IPS-NIHi11 (cell line): ENCODE results near the gene STK40.

Source experiments
- DNase-seq: peaks from one replicate; pipeline ENCODE4 v3.0.0; 2012; ENCODE audit warnings: mixed read lengths, low spot score

Gene STK40

DNA sequence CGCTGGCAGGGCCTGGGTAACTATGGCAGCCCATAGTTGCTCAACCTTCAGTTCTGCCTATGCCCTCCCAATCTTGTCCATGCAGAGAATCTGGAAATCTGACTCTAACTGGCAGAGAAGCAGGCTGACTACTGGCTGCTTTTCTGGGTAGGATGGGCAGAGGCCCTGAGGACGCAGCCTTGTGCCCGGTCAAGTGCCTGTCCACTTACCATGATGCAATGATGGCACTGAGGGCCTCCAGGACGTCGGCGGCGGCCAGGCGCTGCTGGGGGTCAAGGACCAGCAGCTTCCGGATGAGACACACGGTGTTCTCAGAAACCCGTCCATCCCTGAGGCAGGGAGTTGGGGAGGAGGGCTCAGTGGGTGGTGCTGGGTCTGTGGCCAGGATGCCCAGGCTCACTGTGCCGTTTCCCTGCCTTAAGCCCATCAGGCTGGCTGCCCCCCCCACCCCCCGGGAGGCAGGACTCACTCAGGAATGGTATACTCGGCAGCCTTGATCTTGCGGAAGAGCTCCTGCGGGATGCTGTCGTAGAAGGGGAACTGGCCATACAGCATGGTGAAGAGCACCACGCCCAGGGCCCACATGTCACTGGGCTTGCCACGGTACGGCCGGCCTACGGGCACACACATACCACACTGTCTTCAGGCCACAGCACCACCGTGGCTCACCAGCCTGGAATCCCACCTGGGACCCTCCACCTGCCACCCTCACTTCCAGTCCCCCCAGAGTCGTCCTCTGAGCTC is 41.9 kb downstream of the STK40 start:
- no peak for DNase-seq

DNA sequence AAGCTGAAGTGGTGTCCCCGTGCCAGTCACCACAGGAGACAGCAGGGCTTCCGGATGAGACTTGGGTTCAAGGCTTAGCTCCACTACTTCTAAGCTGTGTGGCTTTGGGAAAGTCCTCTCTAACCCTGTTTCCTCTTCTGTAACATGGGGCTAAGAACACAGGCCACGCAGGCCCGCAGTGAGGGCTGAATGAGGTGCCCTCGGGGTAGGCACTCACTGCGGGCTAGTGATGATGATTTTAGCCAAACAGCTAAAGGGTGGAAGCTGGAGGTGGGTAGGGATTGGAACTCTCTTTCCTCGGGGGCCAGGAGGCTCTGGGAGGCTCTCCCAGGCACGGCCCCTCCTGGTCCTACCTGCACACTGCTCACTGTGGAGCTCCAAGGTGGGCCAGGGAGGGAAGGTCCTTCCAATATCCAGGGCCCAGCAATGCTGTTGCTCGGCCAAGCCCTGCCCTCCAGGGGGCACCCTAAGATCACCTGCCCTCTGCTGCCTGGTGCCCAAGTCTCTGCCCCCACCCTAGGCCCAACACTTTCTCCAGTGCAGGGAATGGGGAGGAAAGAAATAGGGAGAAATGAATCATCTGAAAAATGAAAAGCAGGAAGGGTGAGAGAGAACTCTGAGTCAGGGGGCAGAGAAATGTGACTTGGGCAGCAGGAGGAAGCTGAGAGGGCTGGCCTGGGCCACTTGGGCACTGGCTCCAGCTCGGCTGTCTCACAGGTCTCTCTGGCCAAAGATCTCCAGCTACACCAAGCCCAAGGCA is 43.1 kb downstream of the STK40 start:
- peak; percentile 76 for DNase-seq

DNA sequence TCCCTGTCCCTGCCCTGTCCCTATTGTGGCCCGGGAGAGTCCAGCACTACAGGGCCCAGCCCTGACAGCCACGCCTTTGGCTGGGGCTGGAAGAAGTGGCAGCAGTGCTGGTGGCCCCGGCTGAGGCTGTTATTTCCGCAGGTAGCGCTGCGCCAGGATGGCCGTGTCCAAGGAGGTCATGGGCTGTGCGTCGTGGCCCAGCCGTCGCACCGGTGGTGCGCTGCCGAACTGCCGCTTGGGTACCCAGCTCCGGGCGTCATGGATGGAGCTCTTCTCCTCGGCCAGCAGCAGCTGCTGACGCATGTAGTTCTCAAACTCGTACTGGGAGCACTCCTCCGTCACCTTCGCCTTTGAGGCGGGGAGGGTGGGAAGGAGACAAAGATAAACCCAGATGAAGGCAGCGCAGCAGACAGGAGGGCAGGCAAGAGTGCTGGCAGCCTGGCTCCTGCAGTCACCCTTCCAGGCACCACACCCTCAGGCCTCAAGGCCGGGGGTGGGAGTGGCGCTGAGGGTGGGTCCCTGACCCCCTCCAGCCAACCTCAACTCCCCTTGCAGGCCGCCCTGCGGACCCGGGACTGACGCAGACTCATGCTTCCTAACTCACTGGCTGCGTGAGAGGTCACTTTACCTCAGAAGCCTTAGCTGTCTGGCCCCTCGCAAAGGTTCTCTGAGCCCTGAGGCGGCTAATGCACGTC is 44.0 kb downstream of the STK40 start:
- no peak for DNase-seq

DNA sequence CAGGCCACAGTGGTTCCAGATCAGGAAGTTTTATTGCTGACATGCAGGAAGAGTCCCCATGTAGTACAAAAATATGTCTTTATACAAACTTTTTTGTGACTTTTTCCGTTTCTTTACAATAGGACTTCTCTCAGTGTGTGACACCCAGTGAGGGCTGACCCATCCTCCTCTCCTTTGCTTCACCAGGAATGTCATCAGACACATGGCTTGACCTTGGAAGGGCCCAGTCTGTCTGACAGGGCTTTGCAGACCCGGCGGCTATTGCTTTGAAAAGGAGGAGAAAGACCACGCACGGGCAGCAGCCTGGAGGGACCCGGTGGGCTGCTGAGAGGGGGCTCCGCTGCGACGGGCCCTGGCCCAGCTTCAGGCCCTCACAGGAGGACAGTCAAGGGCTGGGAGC is 46.1 kb downstream of the STK40 start:
- no peak for DNase-seq

DNA sequence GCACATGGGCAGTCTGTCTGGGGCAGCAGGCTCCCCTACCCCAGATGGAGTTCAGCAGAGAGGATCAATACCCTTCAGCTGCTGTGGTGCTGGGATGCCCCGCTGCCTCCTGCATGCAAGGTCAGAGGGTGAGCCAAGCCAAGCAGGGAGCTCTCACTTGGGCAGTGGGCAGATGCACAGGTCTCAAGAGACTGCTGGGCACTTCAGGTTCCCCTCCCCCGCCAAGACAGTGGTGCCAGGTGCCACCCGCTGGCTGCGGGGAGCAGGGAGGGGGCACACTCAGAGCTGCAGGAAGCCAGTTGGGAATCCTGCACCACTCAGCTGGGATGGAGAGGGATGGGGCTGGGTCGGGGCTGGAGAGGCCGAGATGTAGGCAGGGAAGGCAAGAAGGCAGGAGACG is 46.5 kb downstream of the STK40 start:
- DNase-seq = no peak

DNA sequence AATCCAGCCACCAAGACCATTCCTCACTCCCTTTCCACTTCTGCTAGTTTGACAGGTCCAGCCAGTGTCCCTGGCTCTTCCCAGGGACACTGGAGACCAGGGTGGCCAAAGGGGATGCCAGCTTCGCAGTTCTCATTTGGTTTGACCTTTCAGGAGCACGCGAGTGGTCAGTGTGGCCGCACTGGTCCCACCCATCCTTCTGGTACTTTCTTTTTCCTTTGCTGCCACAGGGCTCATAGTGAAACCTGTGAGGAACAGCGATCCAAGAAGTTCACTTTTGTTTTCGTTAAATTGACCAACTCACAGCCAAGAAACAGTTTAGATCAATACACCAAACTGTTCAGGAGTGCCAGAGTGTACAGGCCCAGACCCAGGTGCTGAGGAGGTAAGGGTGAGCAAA is 47.9 kb downstream of the STK40 start:
- no peak for DNase-seq

DNA sequence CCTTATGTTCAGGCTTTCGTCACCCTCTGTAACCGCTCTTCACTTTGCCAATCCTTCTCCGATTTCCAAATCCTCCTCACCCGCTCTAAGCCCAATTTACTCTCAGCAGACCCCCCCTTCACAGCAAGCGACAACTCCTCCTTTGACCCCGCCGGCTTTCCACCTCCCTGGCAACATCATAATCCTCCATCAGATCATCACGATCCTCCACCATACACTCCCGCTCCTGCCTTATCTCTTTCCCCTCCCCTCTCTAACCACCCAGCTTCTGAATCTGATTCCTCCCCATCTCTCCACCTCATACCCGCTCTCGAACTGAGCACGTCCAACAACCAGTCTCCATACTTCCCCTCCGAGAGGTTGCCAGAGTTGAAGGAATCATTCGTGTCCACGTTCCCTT is 54.8 kb downstream of the STK40 start:
- no peak for DNase-seq

DNA sequence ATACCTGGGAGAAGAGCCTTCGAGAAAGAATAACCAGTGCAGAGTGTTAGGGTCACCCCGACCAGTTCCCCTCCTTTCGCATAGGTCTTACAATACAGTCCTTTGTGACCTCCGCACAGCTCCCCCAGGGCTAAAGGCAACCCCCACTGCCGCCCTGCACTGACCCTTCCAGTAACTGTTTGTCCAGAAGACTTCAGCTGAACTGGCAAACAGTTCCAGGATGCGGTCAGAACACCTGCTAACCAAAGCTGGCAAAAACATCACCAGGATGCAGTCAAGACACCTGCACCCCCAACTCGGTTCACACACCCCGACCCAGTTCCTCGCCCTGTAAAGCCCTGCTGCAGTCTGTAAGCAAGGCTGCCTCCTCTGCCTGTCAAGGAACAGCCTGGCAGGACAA is 55.9 kb downstream of the STK40 start:
- DNase-seq = no peak

DNA sequence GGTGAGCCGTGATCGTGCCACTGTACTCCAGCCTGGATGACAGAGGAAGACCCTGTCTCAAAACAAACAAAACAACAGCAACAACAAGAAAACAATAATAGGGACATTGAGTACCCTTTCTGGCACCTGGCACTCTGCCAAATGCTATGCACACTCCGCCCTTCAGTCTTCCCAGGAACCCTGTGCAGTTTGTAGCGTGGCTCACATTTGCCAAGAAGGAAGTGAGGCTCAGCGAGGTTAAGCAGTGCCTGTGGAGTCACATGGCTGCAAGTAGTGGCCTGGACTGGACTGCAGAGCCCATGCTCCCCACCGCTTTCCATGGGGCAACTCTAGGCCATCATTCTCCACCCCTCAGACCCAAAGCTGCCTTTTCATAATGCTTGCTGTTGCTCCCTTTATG is 57.0 kb downstream of the STK40 start:
- no peak for DNase-seq

DNA sequence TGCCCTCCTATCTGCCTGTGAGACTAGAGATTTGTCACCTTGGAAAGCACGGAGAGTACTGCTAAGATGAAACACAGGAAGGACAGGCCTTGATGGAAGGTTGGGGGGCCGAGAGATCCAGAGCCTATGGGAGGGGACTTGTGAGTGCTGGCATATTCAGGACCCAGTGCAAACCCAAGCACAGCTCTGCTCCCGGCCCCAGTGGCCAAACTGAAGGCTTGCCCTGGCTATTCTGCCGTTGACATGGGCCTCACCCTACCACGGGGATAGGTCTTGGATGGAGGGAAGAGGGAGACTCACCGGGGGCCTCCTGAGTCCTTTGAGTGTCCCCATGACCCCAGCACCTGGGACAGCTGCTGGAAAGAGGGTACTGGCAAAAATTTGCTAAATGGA is 57.6 kb downstream of the STK40 start:
- DNase-seq = no peak

DNA sequence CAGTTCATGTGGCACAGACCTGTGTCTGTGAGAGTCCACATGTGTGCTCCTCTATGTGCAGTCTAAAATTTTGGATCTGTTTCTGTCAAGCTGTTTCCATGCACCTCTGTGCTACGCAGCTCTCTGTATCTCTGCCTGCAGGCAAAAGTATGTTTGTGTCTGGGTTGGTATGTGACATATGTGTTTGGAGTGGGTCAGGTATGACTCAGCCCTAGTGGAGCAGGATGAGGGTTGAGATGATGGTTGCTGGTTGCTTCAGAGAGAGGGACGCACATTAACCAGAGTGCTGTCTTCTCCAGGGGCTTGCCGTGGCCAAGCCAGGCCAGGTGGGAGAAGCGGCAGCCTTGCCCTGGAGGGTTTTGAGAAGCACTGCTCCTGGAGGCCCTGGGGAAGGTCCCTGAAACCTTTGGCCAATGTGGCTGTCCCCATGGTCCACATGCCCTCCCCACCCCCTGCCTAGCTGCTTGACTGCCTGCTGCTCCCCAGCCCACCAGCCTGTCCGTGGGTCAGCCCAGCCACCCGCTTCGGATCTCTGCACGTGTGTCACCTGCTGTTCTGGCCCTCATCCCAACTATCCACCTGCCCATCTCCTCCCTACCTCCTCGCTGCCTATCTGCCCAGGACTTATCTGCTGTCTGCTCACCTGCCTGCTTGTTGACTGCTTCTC is 58.2 kb downstream of the STK40 start:
- no peak for DNase-seq

DNA sequence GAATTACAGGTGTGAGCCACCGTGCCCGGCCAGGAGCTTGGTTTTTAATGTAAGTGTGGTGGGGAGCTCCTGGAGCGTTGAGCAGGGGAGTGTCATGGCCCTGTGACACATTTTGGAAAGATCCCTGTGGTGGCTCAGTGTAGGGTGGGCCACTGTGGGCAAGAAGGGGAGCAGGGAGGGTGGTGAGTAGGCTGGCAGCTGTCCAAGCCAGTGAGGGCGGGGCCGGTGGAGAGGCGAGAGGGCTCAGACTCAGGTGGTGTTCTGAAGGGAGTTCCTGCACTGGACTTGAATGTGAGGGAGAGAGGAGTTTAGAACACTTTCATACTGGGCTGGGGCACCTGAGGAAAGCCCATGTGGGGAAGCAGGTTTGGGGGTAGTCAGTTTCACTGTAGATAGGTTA is 59.2 kb downstream of the STK40 start:
- DNase-seq = no peak

DNA sequence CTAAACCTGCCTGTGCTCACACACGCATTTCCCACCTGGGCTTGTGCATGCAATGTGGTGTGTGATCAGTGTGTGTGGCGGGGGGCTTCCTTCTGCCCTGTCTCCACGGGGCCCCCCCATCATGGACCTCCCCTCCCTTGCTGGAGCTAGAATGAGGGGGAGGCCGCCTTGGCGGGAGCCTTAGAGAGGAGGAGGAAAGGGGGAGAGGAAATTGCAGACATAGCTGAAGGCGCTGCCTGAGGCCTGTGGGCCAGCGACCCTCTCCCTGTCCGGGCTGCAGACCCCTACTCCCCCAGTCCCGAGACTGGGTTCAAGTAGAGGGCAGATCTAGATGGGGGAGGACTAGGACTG is 61.4 kb downstream of the STK40 start:
- DNase-seq = no peak

DNA sequence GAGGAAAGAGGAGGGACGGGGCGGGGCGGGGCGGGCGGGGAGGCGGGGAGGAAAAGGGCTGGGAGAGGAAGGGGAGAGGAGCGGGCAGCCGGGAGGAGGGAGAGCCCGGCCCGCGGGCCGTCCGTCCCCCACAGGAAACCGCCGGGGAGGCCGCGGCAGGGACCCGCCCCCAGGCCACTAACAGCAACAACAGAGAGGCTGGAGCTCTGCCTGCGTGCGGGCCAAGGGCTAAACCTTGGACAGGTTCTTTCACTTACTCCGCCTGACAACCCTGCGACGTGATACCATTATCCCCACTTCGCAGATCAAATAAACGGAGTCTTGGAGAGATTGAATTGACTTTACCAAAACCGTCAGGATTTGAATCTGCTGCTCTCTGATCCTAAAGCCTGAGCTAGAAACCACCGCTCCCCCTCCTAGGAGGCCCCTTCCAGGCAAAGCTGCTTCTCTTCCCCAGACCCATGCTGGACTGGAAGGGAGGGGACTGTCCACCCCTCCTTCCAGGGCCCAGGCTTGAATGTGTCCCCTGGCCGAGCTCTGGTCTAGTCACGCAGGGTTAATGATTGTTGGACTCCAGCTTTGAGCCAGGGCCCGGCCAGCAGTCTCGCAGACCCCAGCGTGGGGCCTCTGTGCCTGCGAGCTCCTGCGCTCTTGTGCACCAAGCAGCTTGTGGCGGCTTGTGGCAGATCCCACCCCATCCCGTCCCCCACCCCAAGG is 61.9 kb downstream of the STK40 start, which contains the start of gene EVA1B:
Gene EVA1B, minus strand, starts transcription at position 10 of the 717 bp plus-strand sequence. CDS start 608 bp downstream, outside the sequence.
- DNase-seq = peak; percentile 88

DNA sequence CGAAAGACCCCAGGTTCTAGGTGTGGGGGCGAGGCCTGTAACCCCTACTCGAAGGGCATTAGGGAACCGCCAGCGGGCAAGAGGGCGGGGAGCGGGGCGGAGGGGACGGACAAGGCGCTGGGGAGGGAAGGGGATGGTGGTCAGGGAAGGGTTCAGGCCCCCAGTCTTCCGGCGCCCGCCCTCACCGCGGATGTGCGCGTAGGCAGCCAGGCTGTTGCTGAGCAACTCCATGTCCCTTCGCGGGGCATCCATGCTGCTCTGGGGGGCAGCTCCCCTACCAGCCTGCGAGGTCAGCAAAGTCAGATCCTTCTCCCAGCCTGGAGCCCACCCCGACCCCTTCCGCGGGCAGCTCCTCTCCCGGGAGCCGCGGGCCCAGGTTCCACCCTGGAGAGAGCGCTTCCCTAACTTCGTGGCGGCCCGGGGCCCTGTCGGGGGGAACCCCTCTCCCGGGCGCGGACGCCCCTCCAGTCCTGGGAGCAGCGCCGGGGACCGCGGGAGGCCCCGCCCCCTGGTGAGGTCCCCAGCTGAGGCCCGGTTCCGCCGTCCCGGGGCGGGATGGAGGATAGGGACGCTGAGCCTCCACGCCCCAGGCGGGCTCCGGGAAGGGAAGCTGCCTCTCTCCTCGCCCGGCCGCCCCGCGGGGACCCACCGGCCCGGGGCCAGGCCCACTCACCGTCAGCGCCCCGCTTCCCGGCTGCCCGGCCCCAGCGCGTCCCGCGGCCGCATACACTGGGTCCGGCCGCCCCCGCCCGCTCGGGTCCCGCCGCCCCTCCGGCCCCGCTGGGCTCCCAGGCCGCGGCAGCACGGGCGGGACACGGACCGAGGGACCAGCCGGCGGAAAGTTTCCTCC is 62.7 kb downstream of the STK40 start:
- peak; percentile 49 for DNase-seq

DNA sequence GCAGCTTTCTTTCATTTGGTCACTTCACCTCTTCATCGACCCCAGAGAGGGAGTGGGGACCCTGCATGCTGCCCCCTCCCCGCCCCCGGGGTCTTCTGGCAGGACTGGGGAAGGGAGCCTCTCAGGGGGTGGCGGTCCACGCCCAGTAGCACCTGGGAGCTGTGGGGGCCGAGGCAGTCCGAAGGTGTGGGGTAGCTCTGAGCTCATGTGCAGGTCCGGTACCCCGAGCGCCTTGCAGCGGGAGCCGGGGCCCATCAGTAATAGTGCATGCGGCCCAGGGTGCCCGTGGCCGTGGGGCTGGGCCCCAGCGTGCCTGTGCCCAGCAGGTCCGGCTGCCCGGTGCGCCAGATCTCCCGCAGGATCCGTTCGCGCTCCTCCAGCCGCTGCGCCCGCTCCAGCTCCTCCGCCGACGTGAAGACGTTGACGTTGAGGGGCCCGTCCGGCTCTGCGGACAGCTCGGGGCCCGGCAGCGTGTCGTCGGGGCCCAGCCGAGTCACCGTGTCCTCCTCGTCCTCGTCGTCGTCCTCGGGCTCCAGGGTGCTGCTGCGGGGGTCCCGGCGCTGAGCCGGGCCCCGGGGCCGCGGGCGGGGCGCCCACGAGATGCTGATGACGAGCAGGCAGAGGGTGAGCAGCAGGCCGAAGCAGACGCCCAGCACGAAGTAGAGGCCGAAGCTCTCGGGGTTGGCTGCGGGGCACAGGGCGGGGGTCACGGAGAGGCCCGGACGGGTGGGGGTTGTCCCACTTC is 63.5 kb downstream of the STK40 start:
- DNase-seq = no peak

DNA sequence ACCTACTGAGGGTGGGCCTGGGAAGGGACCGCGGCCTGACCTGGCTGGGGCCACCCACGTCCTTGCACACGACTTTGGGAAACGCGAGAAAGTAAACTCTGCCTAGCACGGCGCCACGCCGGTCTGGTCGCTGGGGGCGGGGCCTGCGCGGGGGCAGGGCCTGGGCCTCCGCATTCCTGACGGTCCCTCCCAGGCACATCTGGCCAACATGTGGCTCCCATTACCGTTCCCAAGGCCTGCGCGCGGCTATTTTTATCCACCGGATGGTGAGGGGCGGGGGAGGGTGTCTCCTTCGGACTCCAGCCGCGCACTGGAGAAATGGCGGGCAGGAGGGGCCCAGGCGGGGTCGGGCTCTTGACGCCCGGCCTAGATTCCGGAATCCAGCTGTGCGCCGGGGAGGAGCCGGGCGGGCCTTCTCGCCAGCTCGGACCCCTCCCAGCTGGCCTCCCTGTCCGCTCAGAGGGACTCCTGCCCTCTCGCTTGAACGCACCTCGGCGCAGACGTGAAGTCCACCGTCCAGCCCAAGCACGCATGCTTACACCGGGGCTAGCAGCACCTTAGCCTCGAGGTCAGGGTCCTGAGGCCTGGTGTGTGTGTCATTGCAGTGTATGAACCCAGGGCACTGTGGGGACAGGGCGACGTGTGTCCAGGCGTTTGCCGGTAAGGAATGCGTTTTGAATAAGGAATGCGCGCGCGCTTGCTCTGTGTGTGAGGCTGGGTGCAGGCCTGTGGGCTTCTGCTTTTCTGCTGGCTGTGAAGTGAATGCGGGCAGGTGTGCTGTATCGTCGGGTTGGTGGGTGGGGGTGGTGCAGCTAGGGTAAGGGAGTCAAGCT is 64.4 kb downstream of the STK40 start:
- peak; percentile 82 for DNase-seq

DNA sequence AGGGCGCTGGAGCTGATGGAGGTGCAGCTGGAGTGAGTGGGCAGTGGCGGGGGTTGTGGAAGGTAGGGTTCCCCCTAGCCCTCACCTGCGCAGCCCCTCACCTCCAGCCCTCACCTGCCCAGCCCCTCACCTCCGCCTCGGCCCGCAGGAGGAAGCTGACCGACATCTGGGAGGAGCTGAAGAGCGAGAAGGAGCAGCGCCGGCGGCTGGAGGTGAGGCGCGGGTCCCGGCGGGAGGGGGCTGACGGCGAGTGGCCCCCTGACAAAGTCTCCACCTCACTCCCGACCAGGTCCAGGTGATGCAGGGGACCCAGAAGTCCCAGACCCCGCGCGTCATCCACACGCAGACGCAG is 65.0 kb downstream of the STK40 start:
- peak; percentile 49 for DNase-seq

DNA sequence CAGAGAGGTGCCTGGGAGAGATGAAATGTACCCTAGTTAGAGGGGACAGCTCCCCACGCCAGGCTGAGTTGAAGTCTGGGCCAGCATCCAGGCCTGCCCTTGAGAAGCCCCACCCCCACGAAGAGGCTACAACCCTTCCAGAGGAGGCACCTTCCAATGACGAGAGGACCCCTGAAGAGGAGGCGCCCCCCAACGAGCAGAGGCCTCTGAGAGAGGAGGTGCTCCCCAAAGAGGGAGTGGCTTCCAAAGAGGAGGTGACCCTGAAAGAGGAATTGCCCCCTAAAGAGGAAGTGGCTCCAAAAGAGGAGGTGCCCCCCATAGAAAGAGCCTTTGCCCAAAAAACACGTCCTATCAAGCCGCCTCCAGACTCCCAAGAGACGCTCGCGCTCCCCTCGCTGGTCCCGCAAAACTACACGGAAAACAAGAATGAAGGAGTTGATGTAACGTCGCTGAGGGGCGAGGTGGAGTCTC is 65.4 kb downstream of the STK40 start:
- DNase-seq = no peak
